Right kidney (tissue), 1 donor: ENCODE data around the gene TTYH3.
"Not testable (repeated sequence)": the region's sequence is repeated elsewhere in the genome, so short reads cannot be mapped to it uniquely, and the experiment has no call there.

Experiments used
- DNase-seq: peaks from one replicate; pipeline ENCODE4 v3.0.0-alpha.2; 2016

The TTYH3 gene

DNA sequence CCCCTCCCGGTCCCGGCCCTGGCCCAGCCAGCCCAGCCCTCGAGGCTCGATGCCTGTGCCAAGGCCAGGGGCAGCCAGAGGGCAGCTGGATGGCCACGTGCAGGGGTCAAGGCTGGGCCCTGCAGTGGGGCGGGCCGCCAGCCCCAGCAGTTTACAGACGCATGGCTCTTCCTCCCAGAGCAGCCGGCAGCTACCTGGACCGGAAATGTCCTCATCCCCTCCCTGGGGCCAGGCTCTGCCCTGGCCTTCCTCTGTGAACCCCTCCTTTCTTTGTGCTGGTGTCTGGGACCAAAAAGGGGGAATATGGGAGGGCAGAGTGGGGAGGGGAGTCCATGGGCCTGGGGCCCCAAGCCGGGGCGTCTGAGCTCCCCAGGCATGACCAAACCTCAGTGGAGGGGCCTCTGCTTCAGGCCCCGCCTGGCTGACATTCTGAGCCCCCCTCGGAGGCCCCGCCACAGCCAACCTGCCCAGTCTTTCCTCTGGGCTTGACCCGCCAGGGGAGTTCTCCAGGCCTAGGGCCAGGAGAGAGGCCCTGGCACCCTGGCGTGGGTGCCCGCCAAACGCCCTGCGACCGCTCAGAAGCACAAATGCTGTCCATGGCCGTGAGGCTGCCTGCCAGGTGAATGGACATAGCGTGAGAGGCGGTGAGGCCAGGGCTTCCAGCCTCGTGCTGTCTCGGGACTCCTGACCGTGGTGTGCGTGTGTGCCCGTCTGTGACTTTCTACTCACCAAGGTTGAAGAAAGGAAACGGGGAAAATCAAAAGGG is 31.5 kb downstream of the TTYH3 start:
- DNase-seq, result peak; percentile 57

- no peak for DNase-seq
Measured at GRCh38 chr7:2663960-2664359, 32.2 kb downstream of the TTYH3 start.

DNA sequence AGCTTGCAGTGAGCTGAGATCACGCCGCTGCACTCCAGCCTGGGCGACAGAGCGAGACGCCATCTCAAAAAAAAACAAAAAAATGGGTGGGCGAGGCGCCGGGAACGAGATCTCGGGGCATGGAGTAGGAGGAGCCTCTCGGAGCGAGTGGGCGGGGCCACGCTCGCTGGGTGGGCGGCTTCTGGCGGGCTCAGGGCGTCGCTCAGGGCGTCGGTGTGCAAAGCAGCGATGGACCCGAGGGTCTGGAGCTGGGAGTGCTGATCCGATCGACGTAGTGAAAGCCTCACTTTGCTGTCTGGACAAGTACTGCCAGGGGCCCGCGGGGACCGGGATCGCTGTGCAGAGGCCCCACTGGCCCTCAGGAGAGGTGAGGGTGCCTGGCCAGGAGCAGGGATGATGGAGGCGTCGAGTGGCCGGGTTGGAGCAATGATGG is 33.6 kb downstream of the TTYH3 start:
- peak; percentile 37 for DNase-seq

- no peak for DNase-seq
Measured at GRCh38 chr7:2666155-2666554, 34.4 kb downstream of the TTYH3 start.

- no peak for DNase-seq
Measured at GRCh38 chr7:2666588-2667250, 34.9 kb downstream of the TTYH3 start.

DNA sequence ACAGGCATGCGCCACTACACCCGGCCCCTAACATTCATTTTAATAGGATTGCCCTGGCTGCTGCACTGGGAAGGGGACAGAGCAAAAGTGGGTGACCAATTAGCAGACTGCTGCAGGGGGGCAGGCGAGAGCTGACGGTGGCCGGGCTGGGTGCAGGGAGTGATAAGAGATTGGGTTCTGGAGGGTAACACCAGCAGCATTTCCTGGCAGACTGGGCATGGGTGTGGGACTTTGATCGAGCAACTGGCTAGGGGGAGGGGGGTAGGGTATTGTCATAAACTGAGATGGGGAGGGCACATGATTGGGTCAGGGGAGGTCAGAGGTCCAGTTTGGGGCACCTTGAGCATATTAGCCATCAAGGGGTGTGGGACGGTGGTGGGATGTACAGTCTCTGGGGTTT is 36.1 kb downstream of the TTYH3 start:
- DNase-seq, result no peak

- no peak for DNase-seq
Measured at GRCh38 chr7:2668401-2668800, 36.6 kb downstream of the TTYH3 start.

- no peak for DNase-seq
Measured at GRCh38 chr7:2670171-2670570, 38.4 kb downstream of the TTYH3 start.

- DNase-seq, result peak; percentile 65
Measured at GRCh38 chr7:2670720-2671391, 39.1 kb downstream of the TTYH3 start.

DNA sequence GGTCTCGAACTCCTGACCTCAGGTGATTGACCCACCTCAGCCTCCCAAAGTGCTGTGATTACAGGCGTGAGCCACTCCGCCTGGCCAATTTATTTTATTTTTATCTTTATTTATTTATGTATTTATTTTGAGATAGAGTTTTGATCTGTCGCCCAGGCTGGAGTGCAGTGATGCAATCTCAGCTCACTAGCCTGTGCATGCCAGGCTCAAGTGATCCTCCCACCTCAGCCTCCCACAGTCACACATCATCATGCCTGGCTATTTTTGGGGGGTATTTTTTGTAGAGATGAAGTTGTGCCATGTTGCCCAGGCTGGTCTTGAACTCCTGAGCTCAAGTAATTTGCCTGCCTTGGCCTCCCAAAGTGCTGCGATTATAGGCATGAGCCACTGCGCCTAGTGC is 41.4 kb downstream of the TTYH3 start:
- DNase-seq, result not testable (repeated sequence)

DNA sequence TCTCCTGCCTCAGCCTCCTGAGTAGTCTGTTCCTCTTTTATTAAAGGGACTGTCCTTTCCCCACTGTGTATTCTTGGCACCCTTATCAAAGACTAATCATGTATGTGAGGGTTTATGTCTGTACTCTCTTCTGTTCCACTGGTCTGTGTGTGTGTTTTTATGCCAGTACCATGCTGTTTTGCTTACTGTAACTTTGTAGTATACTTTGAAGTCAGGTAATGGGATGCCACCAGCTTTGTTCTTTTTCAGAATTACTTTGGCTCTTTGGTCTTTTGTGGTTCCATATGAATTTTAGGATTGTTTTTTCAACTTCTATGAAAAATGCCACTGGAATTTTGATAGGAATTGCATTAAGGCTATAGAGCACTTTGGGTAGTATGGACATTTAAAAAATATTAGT is 42.1 kb downstream of the TTYH3 start:
- no peak for DNase-seq

- no peak for DNase-seq
Measured at GRCh38 chr7:2675256-2675764, 43.5 kb downstream of the TTYH3 start.

GRCh38 chr7:2676576-2676975 is 44.8 kb downstream of the TTYH3 start:
- DNase-seq, result not testable (repeated sequence)

DNA sequence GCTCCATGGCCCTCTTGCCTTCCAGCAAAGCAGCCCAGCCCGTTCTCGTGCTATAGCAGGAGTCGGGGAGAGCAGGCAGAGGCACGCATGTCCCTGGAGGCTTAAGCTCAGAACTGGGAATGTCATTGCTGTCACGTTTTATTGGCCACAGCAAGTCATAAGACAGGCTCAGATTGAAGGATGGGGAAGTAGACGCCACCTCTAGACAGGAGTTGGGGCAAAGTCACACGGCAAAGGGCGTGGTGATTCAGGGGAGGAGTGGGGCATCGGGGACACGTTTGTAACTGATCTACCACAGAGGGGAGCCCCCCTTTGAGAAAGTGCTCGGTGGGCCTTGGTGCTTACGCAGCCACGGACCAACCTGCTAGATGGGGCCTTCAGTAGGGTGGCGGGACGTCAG is 46.7 kb downstream of the TTYH3 start:
- not testable (repeated sequence) for DNase-seq

DNA sequence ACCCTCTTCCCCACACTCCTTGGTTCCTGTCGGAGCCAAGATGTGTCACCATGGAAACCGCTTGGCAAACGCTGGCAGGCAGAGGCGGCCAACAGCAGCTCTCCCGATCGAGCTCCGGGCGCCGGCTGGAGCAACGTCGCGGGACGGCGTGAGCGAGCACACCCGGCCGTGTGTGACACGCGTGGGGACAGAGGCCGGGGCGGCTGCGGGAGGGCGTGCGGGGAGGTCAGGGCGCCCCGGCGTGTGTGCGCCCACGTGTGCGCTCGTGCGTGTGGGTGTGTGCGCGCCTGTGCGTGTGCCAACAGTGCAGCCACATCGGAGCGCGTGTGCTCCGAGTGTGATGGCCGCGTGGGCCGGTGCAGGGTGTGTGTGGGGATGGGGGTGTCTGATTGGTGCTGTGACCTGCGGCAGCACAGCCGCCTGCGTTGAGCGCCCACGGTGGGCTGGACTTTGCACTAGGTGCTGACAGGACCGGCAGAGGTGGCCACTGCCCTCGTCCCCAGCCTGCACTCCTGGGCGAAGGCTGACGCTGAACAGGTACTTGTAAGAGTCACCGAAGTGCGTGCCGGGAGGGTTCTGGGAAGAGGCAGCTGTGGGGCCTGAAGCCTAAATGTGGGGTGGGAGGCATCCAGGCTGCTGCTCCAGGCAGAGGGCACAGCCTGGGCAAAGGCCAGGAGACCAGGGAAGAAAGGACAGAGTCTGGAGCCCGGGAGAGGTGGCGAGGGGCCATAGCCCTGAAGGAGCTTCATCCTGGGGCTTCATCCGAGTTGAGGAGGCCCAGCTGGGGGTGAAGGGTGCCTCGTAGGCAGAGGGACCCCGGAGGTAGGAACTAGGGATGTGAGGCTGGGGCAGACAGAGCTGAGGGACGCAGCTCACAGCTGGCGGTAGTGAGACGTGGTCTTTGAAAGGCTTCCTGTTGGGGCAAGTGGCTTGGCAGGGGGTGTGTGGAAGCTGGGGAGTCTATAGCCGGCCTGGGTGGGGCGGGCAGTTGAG is 47.6 kb downstream of the TTYH3 start:
- not testable (repeated sequence) for DNase-seq

DNA sequence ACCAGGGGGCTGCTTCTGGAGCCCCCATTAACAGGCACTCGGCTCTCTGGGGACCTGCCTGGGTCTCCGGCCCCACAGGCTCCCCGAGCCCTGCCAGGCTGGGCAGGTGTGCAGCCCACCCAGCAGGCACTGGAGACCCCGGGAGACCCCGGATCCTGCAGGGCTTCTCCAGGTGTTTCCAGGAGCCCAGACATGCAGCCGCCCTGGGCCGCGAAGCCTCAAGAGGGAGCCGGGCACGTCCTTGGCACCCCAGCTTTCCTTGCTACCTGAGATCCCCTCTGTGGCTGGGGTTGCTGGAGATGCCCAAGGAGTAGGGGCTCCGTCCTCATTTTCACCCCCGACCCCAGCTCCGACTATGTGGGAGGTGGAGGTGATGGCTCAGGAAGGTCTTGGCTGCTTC is 48.5 kb downstream of the TTYH3 start:
- no peak for DNase-seq

GRCh38 chr7:2680792-2681490 is 49.2 kb downstream of the TTYH3 start:
- DNase-seq, result peak; percentile 56

GRCh38 chr7:2681929-2682799 is 50.4 kb downstream of the TTYH3 start:
- no peak for DNase-seq

DNA sequence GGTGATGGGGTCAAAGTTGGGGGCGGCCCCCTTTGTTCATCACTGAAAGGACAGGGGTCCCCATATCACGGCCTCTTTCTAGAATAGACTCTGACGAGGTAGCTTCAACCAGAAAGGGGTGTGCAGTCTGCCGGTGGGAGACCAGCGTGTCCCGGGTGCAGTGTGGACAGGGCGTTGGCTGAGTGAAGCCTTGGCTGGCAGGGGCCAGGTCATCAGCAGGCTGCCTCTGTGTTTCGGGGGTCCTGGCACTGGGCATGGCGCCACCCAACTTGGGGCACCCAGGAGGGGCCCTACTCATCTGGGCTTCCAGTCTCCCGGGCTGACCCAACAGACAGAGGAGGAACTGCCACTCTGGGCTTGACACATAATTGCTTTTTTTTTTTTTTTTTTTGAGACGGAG is 52.7 kb downstream of the TTYH3 start:
- no peak for DNase-seq

- DNase-seq, result no peak
Measured at GRCh38 chr7:2686101-2686500, 54.3 kb downstream of the TTYH3 start.
